IMR-90 (cell line): Measurements from ENCODE around the gene TNNI3K. TPM values are rescaled to one million over a fixed set of nuclear protein-coding genes. Genes with fewer than 3 reads are reported as not detected.

Source experiments
- ATAC-seq: fragments of 200-7000 bp; cut with Tn5 transposase; 2 replicates; pipeline ENCODE4 v1.9.1; 2020; ENCODE audit warnings: low read depth, mild to moderate bottlenecking, moderate library complexity
- BruUV-seq: library from RNA; stranded (reverse); fragments of 400-500 nt; replicated peaks from 2 replicates; lab custom pipeline; 2021; lab: Mats Ljungman, UMichigan
- CTCF ChIA-PET: fragments of 300-600 bp; formaldehyde crosslinking; extraction: SDS; loops from one replicate; lab custom pipeline; 2021; ENCODE audit warnings: antibody characterized with exemption; lab: Yijun Ruan, JAX
- POLR2A ChIA-PET: fragments of 300-600 bp; sonication (Branson Sonifier 250); formaldehyde crosslinking; loops from one replicate; lab custom pipeline; 2022; ENCODE audit warnings: antibody characterized with exemption; ENCODE audit not compliant: unreplicated experiment; lab: Charles Lee
- DNase-seq: peaks from one replicate; pipeline ENCODE4 v3.0.0; 2013
- H2AFZ ChIP-seq: replicated peaks from 2 replicates; pipeline ENCODE3; 2013; ENCODE audit warnings: low read length, mild to moderate bottlenecking; ENCODE audit not compliant: poor library complexity
- H2AK5ac ChIP-seq: 2 replicates; pipeline ENCODE4 v1.6.1; 2013; ENCODE audit warnings: low read depth, low read length, inconsistent platforms
- H2AK9ac ChIP-seq: replicated peaks from 2 replicates; pipeline ENCODE3; 2013; ENCODE audit warnings: mild to moderate bottlenecking, low read depth, low read length, moderate library complexity; ENCODE audit not compliant: poor library complexity
- H2BK120ac ChIP-seq: 2 replicates; pipeline ENCODE4 v1.6.1; 2013; ENCODE audit warnings: low read depth, low read length, inconsistent platforms
- H2BK15ac ChIP-seq: 3 replicates; pipeline ENCODE4 v1.6.1; 2013; ENCODE audit warnings: low read depth, low read length, inconsistent platforms
- H2BK20ac ChIP-seq: 2 replicates; pipeline ENCODE4 v1.6.1; 2013; ENCODE audit warnings: low read depth, mild to moderate bottlenecking, inconsistent platforms, low read length, moderate library complexity
- H2BK5ac ChIP-seq: 2 replicates; pipeline ENCODE4 v1.6.1; 2013; ENCODE audit warnings: mild to moderate bottlenecking, low read depth, low read length, inconsistent platforms; ENCODE audit not compliant: poor library complexity, severe bottlenecking
- H3K14ac ChIP-seq: replicated peaks from 2 replicates; pipeline ENCODE4 v1.6.1; 2013; ENCODE audit warnings: low read depth, low read length, inconsistent platforms
- H3K18ac ChIP-seq: 2 replicates; pipeline ENCODE4 v1.6.1; 2013; ENCODE audit warnings: low read depth, low read length, control low read depth
- H3K23ac ChIP-seq: 2 replicates; pipeline ENCODE4 v1.6.1; 2013; ENCODE audit warnings: low read depth, low read length, inconsistent platforms
- H3K27ac ChIP-seq: 2 replicates; pipeline ENCODE4 v1.5.1; 2013; ENCODE audit warnings: mild to moderate bottlenecking, control low read depth, low read length; ENCODE audit not compliant: insufficient read depth
- H3K27me3 ChIP-seq: 2 replicates; pipeline ENCODE4 v1.6.1; 2013; ENCODE audit warnings: low read length; ENCODE audit not compliant: control insufficient read depth, insufficient read depth
- H3K36me3 ChIP-seq: 2 replicates; pipeline ENCODE4 v1.6.1; 2013; ENCODE audit warnings: low read length, mixed read lengths; ENCODE audit not compliant: control insufficient read depth, insufficient read depth
- H3K4ac ChIP-seq: 2 replicates; pipeline ENCODE4 v1.6.1; 2013; ENCODE audit warnings: low read depth, low read length, inconsistent platforms
- H3K4me1 ChIP-seq: 2 replicates; pipeline ENCODE4 v1.6.1; 2013; ENCODE audit warnings: low read length, mixed read lengths; ENCODE audit not compliant: control insufficient read depth, insufficient read depth
- H3K4me2 ChIP-seq: 2 replicates; pipeline ENCODE4 v1.6.1; 2013; ENCODE audit warnings: low read depth, mild to moderate bottlenecking, control low read depth, low read length, moderate library complexity
- H3K4me3 ChIP-seq: 2 replicates; pipeline ENCODE4 v1.5.1; 2013; ENCODE audit warnings: low read depth, mild to moderate bottlenecking, control low read depth, low read length, moderate library complexity; ENCODE audit not compliant: insufficient read depth
- H3K56ac ChIP-seq: 2 replicates; pipeline ENCODE4 v1.6.1; 2013; ENCODE audit warnings: low read length, inconsistent platforms; ENCODE audit not compliant: insufficient read depth; ENCODE audit errors: extremely low read depth
- H3K79me1 ChIP-seq, 2 experiments: 2 replicates each; pipeline ENCODE4 v1.6.1; 2013; ENCODE audit warnings: low read length in 2 of 2, inconsistent platforms in 1 of 2, low read depth in 1 of 2
- H3K9ac ChIP-seq: 2 replicates; pipeline ENCODE4 v1.6.1; 2013; ENCODE audit warnings: low read depth, low read length, control low read depth
- H3K9me1 ChIP-seq: 2 replicates; pipeline ENCODE4 v1.6.1; 2013; ENCODE audit warnings: low read length, inconsistent platforms; ENCODE audit not compliant: insufficient read depth
- H3K9me3 ChIP-seq: 2 replicates; pipeline ENCODE4 v1.6.1; 2013; ENCODE audit warnings: low read length; ENCODE audit not compliant: control insufficient read depth, insufficient read depth
- H4K20me1 ChIP-seq: 2 replicates; pipeline ENCODE4 v1.6.1; 2013; ENCODE audit warnings: low read length, inconsistent platforms; ENCODE audit not compliant: insufficient read depth
- H4K5ac ChIP-seq: 2 replicates; pipeline ENCODE4 v1.6.1; 2013; ENCODE audit warnings: mild to moderate bottlenecking, low read depth, low read length, control low read depth
- H4K8ac ChIP-seq, 2 experiments: 2 replicates each; pipeline ENCODE4 v1.6.1; 2013; ENCODE audit warnings: low read depth in 2 of 2, low read length in 2 of 2, control low read depth in 1 of 2, inconsistent platforms in 1 of 2
- H4K91ac ChIP-seq: 2 replicates; pipeline ENCODE4 v1.6.1; 2013; ENCODE audit warnings: low read depth, low read length, inconsistent platforms; ENCODE audit not compliant: insufficient read depth
- BHLHE40 ChIP-seq: fragments of 150-350 bp; IDR thresholded peaks from 2 replicates; pipeline ENCODE4 v1.6.1; 2016; ENCODE audit warnings: mild to moderate bottlenecking, low read depth, low read length
- CEBPB ChIP-seq: IDR thresholded peaks from 2 replicates; pipeline ENCODE4 v1.6.1; 2012; ENCODE audit warnings: low read depth, low read length, improper control_type of control experiment
- CHD1 ChIP-seq: IDR thresholded peaks from 2 replicates; pipeline ENCODE4 v1.6.1; 2012; ENCODE audit warnings: low read depth, low read length, improper control_type of control experiment
- CTCF ChIP-seq: conservative IDR thresholded peaks from 2 replicates; pipeline ENCODE4 v1.5.1; 2012; ENCODE audit warnings: mild to moderate bottlenecking, low read depth, low read length, improper control_type of control experiment
- ELK1 ChIP-seq: fragments of 150-350 bp; IDR thresholded peaks from 2 replicates; pipeline ENCODE4 v1.6.1; 2016; ENCODE audit warnings: low read depth, mild to moderate bottlenecking, low read length, moderate library complexity, borderline replicate concordance
- FOS ChIP-seq: fragments of 150-350 bp; IDR thresholded peaks from 2 replicates; pipeline ENCODE4 v1.6.1; 2016; ENCODE audit warnings: low read depth, low read length
- MAFK ChIP-seq: IDR thresholded peaks from 2 replicates; pipeline ENCODE4 v1.6.1; 2012; ENCODE audit warnings: low read depth, low read length, improper control_type of control experiment
- MAZ ChIP-seq: IDR thresholded peaks from 2 replicates; pipeline ENCODE4 v1.6.1; 2012; ENCODE audit warnings: low read depth, mild to moderate bottlenecking, low read length, improper control_type of control experiment, moderate library complexity, borderline replicate concordance
- MXI1 ChIP-seq: IDR thresholded peaks from 2 replicates; pipeline ENCODE4 v1.6.1; 2012; ENCODE audit warnings: low read depth, mild to moderate bottlenecking, low read length, moderate library complexity, borderline replicate concordance
- NFE2L2 ChIP-seq: fragments of 150-350 bp; IDR thresholded peaks from 2 replicates; pipeline ENCODE4 v1.6.1; 2016; ENCODE audit warnings: low read depth, mild to moderate bottlenecking, low read length
- POLR2A ChIP-seq: IDR thresholded peaks from 2 replicates; pipeline ENCODE4 v1.6.1; 2012; ENCODE audit warnings: mild to moderate bottlenecking, low read depth, low read length
- RAD21 ChIP-seq: IDR thresholded peaks from 2 replicates; pipeline ENCODE4 v1.6.1; 2012; ENCODE audit warnings: low read length, improper control_type of control experiment
- RCOR1 ChIP-seq: IDR thresholded peaks from 2 replicates; pipeline ENCODE4 v1.6.1; 2012; ENCODE audit warnings: mild to moderate bottlenecking, low read length, improper control_type of control experiment; ENCODE audit not compliant: insufficient replicate concordance
- RFX5 ChIP-seq: IDR thresholded peaks from 2 replicates; pipeline ENCODE4 v1.8.0; 2012; ENCODE audit warnings: low read depth, mild to moderate bottlenecking, low read length, moderate library complexity
- SMC3 ChIP-seq: fragments of 150-350 bp; IDR thresholded peaks from 2 replicates; pipeline ENCODE4 v1.6.1; 2016; ENCODE audit warnings: low read depth, mild to moderate bottlenecking, antibody characterized with exemption, low read length, moderate library complexity
- USF2 ChIP-seq: fragments of 150-350 bp; IDR thresholded peaks from 2 replicates; pipeline ENCODE4 v1.6.1; 2017; ENCODE audit warnings: mild to moderate bottlenecking, antibody characterized with exemption, low read length, low read depth
- WGBS, 2 experiments: methylation state at CpG; one replicate each; pipeline versions ENCODE4 v1.1.5 to v1.1.7; 2013; ENCODE audit warnings: missing lambda C conversion rate in 2 of 2; ENCODE audit not compliant: insufficient read length in 1 of 2; ENCODE audit errors: extremely low coverage in 2 of 2; 5-methylcytosine and 5-hydroxymethylcytosine counted together
- dilution Hi-C: fragments of 300-500 bp; cut with HindIII; formaldehyde crosslinking; loops from one replicate; pipeline ENCODE4 v1.14.3; 2018; ENCODE audit warnings: low sequenced_read_pairs; ENCODE audit not compliant: unreplicated experiment
- in situ Hi-C: fragments of 300-500 bp; cut with MboI; formaldehyde crosslinking; loops from 3 replicates; pipeline ENCODE4 v1.14.3; 2019; ENCODE audit warnings: low sequenced_read_pairs, inconsistent platforms, mixed read lengths
- intact Hi-C: fragments of 100-400 bp; cut with micrococcal nuclease; formaldehyde crosslinking; loops from 2 replicates; pipeline ENCODE4 v1.10.0; 2022
- polyA plus RNA-seq, 3 experiments: library from polyadenylated mRNA; depleted of rRNA; stranded (reverse); fragments of >200 nt; gene quantifications; 2 replicates each; pipeline ENCODE4 v1.2.3, GENCODE V29; 2012; ENCODE audit warnings: low replicate concordance in 1 of 3
- total RNA-seq: library from RNA; depleted of rRNA; stranded (reverse); fragments of >200 nt; gene quantifications from 2 replicates; pipeline ENCODE4 v1.2.3, GENCODE V29; 2012

TNNI3K gene
- total and polyA plus RNA-seq, 2 of the 4 experiments (the other 2 are of a cell fraction), result 0.90 to 1.3 TPM

- POLR2A ChIA-PET, result no interaction called here
- H3K27me3 ChIP-seq, result no peaks in the 10 kb centered on the region
Observed at GRCh38 chr1:74434321-74434720, 199.1 kb downstream of the TNNI3K start.

More at GRCh38 chr1:74434321-74434720, 199.1 kb downstream of the TNNI3K start:
- Histone ChIP-seq H3K56ac (no peak overlapping the region), H3K79me1 (no peaks in the 10 kb centered on the region), H3K9me1 (no peaks in the 10 kb centered on the region), H3K14ac (no peak overlapping the region), H2AK5ac (no peak overlapping the region), H3K4me1 (no peaks in the 10 kb centered on the region; the same call in 1 of the 2 replicates), H2BK5ac (no peak overlapping the region), H3K23ac (no peak overlapping the region), H3K4ac (no peak overlapping the region), H3K18ac (no peak overlapping the region; the same call in 1 of the 2 replicates), H3K36me3 (no peaks in the 10 kb centered on the region), H3K4me3 (no peak overlapping the region), H4K20me1 (no peaks in the 10 kb centered on the region), H2BK120ac (no peak overlapping the region), H3K4me2 (no peak overlapping the region), H4K8ac (no peak overlapping the region), H3K27ac (no peak overlapping the region), H3K9ac (no peak overlapping the region), H3K9me3 (no peaks in the 10 kb centered on the region), H2AK9ac (no peak overlapping the region), H2BK15ac (no peak overlapping the region), H4K91ac (no peak overlapping the region), H2BK20ac (no peak overlapping the region), H4K5ac (no peak overlapping the region), H2AFZ (no peak overlapping the region)
- ATAC-seq (no peak), DNase-seq (no peak)
- no TSS peak for BruUV-seq
- CTCF ChIA-PET, result no interaction called here
- no peak for TF ChIP-seq MAFK
- TF ChIP-seq BHLHE40, result no peak
- no peak for TF ChIP-seq RAD21
- no peak for TF ChIP-seq SMC3
- no peak for TF ChIP-seq MAZ
- TF ChIP-seq CEBPB, result no peak
- TF ChIP-seq MXI1, result no peak
- TF ChIP-seq FOS, result no peak
- TF ChIP-seq RCOR1, result no peak
- TF ChIP-seq USF2, result no peak
- TF ChIP-seq ELK1, result no peak
- no peak for TF ChIP-seq RFX5
- no peak for TF ChIP-seq NFE2L2
- TF ChIP-seq CTCF, result no peak
- TF ChIP-seq POLR2A, result no peak
- TF ChIP-seq CHD1, result no peak
- in situ Hi-C loops (no loop called here), intact Hi-C loops (no loop called here), dilution Hi-C loops (no loop called here)
- WGBS, 2 experiments, result no CpG with 5 or more reads among the region's 2 CpGs
